ENCODE results near the gene PARD3B.

PARD3B gene

GRCh38 chr2:205190528-205190927 lies 645.3 kb downstream of the PARD3B start:
- no peak for DNase-seq (ENCODE audit: low read depth)
- no peak overlapping the region for H3K4me3 ChIP-seq (ENCODE audit: low read depth, low read length)
- no peak for TF ChIP-seq CTCF (IDR thresholded peaks at IDR 0.05; ENCODE audit: control insufficient read depth, extremely low read depth, insufficient read depth)

- H3K4me3 ChIP-seq (ENCODE audit: low read depth, low read length) = no peak overlapping the region
- TF ChIP-seq CTCF (IDR thresholded peaks at IDR 0.05; ENCODE audit: control insufficient read depth, extremely low read depth, insufficient read depth) = no peak
- no peak for DNase-seq (ENCODE audit: low read depth)
These were observed 648.0 kb downstream of the PARD3B start for GRCh38 chr2:205193125-205193835.

- no peak for TF ChIP-seq CTCF (IDR thresholded peaks at IDR 0.05; ENCODE audit: control insufficient read depth, extremely low read depth, insufficient read depth)
- no peak for DNase-seq (ENCODE audit: low read depth)
- H3K4me3 ChIP-seq (ENCODE audit: low read depth, low read length) = no peak overlapping the region
These were observed 648.6 kb downstream of the PARD3B start for GRCh38 chr2:205193836-205194228.

GRCh38 chr2:205197468-205198139 lies 652.3 kb downstream of the PARD3B start:
- no peak for DNase-seq (ENCODE audit: low read depth)
- no peak overlapping the region for H3K4me3 ChIP-seq (ENCODE audit: low read depth, low read length)
- no peak for TF ChIP-seq CTCF (IDR thresholded peaks at IDR 0.05; ENCODE audit: control insufficient read depth, extremely low read depth, insufficient read depth)

- DNase-seq (ENCODE audit: low read depth) = no peak
- TF ChIP-seq CTCF (IDR thresholded peaks at IDR 0.05; ENCODE audit: control insufficient read depth, extremely low read depth, insufficient read depth) = no peak
- H3K4me3 ChIP-seq (ENCODE audit: low read depth, low read length) = no peak overlapping the region
These were observed 652.9 kb downstream of the PARD3B start for GRCh38 chr2:205198140-205198525.

- TF ChIP-seq CTCF (IDR thresholded peaks at IDR 0.05; ENCODE audit: control insufficient read depth, extremely low read depth, insufficient read depth) = no peak
- DNase-seq (ENCODE audit: low read depth) = no peak
These were observed 654.0 kb downstream of the PARD3B start for GRCh38 chr2:205199165-205199850.

More at GRCh38 chr2:205199165-205199850, 654.0 kb downstream of the PARD3B start:
- H3K4me3 ChIP-seq (ENCODE audit: low read depth, low read length) = no peak overlapping the region
